Measurements from ENCODE around the gene DCPS.
"Not testable (repeated sequence)": the region's sequence is repeated elsewhere in the genome, so short reads cannot be mapped to it uniquely, and the experiment has no call there.

DCPS gene

DNA sequence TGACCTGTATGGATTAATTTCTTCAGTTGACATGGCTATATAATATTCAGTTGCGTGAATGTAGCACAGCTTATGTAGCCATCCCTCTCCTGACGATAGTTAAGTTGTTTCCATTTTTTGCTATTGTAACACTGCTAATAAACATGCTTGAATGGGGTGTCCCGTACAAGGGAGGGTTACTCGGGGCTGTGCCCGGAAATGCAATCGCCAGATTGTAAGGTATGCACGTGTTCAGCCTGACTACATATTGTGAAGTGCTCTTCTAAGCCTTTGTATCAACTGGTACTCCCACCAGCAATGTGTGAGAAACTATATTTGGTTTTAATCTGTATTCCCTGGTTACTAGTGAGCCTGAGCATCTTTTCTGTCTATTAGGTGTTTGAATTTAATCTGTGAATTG lies 67.7 kb downstream of the DCPS start:
- Histone ChIP-seq H4K5ac (ENCODE audit: low read length) (no peak overlapping the region), H3K4ac (ENCODE audit: low read depth, low read length) (no peak overlapping the region), H3K36me3 (ENCODE audit: control insufficient read depth, insufficient read depth, low read length) (no peaks in the 10 kb centered on the region), H4K8ac (ENCODE audit: low read depth, low read length) (no peak overlapping the region), H3K4me1 (ENCODE audit: control insufficient read depth, low read depth, low read length) (peaks cover 6% of the 10 kb centered on the region), H2BK5ac (ENCODE audit: low read length) (no peak overlapping the region), H3K27ac (ENCODE audit: low read depth, low read length) (no peak overlapping the region), H3K4me3 (ENCODE audit: low read length) (no peak overlapping the region), H2BK15ac (replicated peaks; ENCODE audit: low read depth) (no peak overlapping the region), H3K27me3 (ENCODE audit: insufficient read depth, low read length, poor library complexity) (no peaks in the 10 kb centered on the region), H3K79me2 (ENCODE audit: control insufficient read depth, insufficient read depth, low read length) (no peaks in the 10 kb centered on the region), H2BK120ac (ENCODE audit: low read depth, low read length) (no peak overlapping the region), H3K56ac (ENCODE audit: low read length) (no peak overlapping the region), H3K4me2 (ENCODE audit: low read length) (no peak overlapping the region), H3K9ac (ENCODE audit: low read length) (no peak overlapping the region), H3K79me1 (ENCODE audit: low read length) (peaks cover 5% of the 10 kb centered on the region), H2AK5ac (ENCODE audit: low read length) (no peak overlapping the region), H3K18ac (ENCODE audit: low read length) (no peak overlapping the region), H3K23ac (ENCODE audit: low read length) (no peak overlapping the region)
- no CpG with 5 or more reads among the region's 7 CpGs for WGBS (ENCODE audit: extremely low coverage, insufficient coverage, low lambda C conversion rate)
- no peak for DNase-seq

DNA sequence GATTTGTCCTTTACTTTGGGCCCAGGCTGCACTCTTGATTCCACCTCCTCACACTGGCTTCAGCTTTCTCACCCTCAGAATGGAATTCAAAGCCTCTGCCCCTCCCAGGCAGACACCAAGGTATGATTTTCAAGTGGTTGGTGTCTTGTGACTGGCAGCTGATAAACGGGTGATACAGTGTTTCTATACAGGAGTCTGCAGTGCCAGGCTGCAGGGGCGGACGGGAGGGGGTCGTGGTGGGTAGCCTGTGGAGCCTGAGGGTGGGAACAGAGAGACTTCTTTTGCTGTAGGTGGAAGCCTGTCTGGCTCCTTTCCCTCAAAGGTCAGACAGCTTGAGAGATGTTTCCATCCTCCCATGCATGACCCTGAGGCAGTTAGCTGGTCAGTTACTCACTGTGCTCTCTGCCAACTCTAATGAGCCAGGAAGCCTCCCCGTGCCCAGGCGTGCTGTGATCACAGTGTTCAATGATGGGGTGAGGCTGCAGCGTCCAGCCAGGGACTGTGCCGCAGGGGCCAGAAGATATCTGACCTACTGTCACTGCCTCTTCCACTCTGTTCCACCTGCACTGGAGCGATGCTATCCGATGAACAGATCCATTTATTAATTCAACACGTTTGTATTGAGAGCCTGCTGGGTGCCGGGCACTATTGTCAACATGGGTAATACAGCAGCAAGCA lies 69.7 kb downstream of the DCPS start:
- H3K4me3 ChIP-seq (ENCODE audit: low read length); H3K79me1 ChIP-seq (ENCODE audit: low read length); H2BK120ac ChIP-seq (ENCODE audit: low read depth, low read length); H3K27me3 ChIP-seq (ENCODE audit: insufficient read depth, low read length, poor library complexity); H3K4me2 ChIP-seq (ENCODE audit: low read length); H2BK15ac ChIP-seq (replicated peaks; ENCODE audit: low read depth); H3K56ac ChIP-seq (ENCODE audit: low read length); H2AK5ac ChIP-seq (ENCODE audit: low read length); H3K79me2 ChIP-seq (ENCODE audit: control insufficient read depth, insufficient read depth, low read length); H3K4ac ChIP-seq (ENCODE audit: low read depth, low read length); H4K5ac ChIP-seq (ENCODE audit: low read length); H3K27ac ChIP-seq (ENCODE audit: low read depth, low read length); H2BK5ac ChIP-seq (ENCODE audit: low read length); H3K36me3 ChIP-seq (ENCODE audit: control insufficient read depth, insufficient read depth, low read length); H3K18ac ChIP-seq (ENCODE audit: low read length); H3K4me1 ChIP-seq (ENCODE audit: control insufficient read depth, low read depth, low read length); H4K8ac ChIP-seq (ENCODE audit: low read depth, low read length); H3K23ac ChIP-seq (ENCODE audit: low read length); H3K9ac ChIP-seq (ENCODE audit: low read length): not testable (repeated sequence)
- peak; percentile 39 for DNase-seq
- WGBS (ENCODE audit: extremely low coverage, insufficient coverage, low lambda C conversion rate) = no CpG with 5 or more reads among the region's 12 CpGs

- not testable (repeated sequence) for H3K4me1 ChIP-seq (ENCODE audit: control insufficient read depth, low read depth, low read length); H4K8ac ChIP-seq (ENCODE audit: low read depth, low read length); DNase-seq; H3K18ac ChIP-seq (ENCODE audit: low read length); H3K27ac ChIP-seq (ENCODE audit: low read depth, low read length); H2BK120ac ChIP-seq (ENCODE audit: low read depth, low read length); H2AK5ac ChIP-seq (ENCODE audit: low read length); H3K79me2 ChIP-seq (ENCODE audit: control insufficient read depth, insufficient read depth, low read length); H3K27me3 ChIP-seq (ENCODE audit: insufficient read depth, low read length, poor library complexity); H2BK15ac ChIP-seq (replicated peaks; ENCODE audit: low read depth); H3K4ac ChIP-seq (ENCODE audit: low read depth, low read length); H2BK5ac ChIP-seq (ENCODE audit: low read length); H3K79me1 ChIP-seq (ENCODE audit: low read length); H3K23ac ChIP-seq (ENCODE audit: low read length); H3K4me3 ChIP-seq (ENCODE audit: low read length); H3K4me2 ChIP-seq (ENCODE audit: low read length); H4K5ac ChIP-seq (ENCODE audit: low read length); H3K36me3 ChIP-seq (ENCODE audit: control insufficient read depth, insufficient read depth, low read length); H3K56ac ChIP-seq (ENCODE audit: low read length); H3K9ac ChIP-seq (ENCODE audit: low read length)
- WGBS (ENCODE audit: extremely low coverage, insufficient coverage, low lambda C conversion rate) = no CpG with 5 or more reads among the region's 28 CpGs
Measured at GRCh38 chr11:126374562-126375300, 70.9 kb downstream of the DCPS start.

GRCh38 chr11:126375726-126376125 lies 71.9 kb downstream of the DCPS start:
- DNase-seq = no peak

GRCh38 chr11:126378763-126379162 lies 74.9 kb downstream of the DCPS start:
- no peak overlapping the region for H3K4me3 ChIP-seq (ENCODE audit: low read length)
- no peaks in the 10 kb centered on the region for H3K27me3 ChIP-seq (ENCODE audit: insufficient read depth, low read length, poor library complexity)
- H3K4me2 ChIP-seq (ENCODE audit: low read length) = no peak overlapping the region
- H3K9ac ChIP-seq (ENCODE audit: low read length) = no peak overlapping the region
- no CpG with 5 or more reads among the region's 4 CpGs for WGBS (ENCODE audit: extremely low coverage, insufficient coverage, low lambda C conversion rate)
- H3K4me1 ChIP-seq (ENCODE audit: control insufficient read depth, low read depth, low read length) = no peaks in the 10 kb centered on the region
- no peak overlapping the region for H2AK5ac ChIP-seq (ENCODE audit: low read length)
- H3K79me2 ChIP-seq (ENCODE audit: control insufficient read depth, insufficient read depth, low read length) = no peaks in the 10 kb centered on the region
- no peak overlapping the region for H3K18ac ChIP-seq (ENCODE audit: low read length)
- H3K79me1 ChIP-seq (ENCODE audit: low read length) = peaks cover 4% of the 10 kb centered on the region
- H3K23ac ChIP-seq (ENCODE audit: low read length) = no peak overlapping the region
- H4K8ac ChIP-seq (ENCODE audit: low read depth, low read length) = no peak overlapping the region
- no peak overlapping the region for H3K27ac ChIP-seq (ENCODE audit: low read depth, low read length)
- no peak overlapping the region for H2BK15ac ChIP-seq (replicated peaks; ENCODE audit: low read depth)
- no peak overlapping the region for H2BK5ac ChIP-seq (ENCODE audit: low read length)
- H4K5ac ChIP-seq (ENCODE audit: low read length) = no peak overlapping the region
- no peak for DNase-seq
- H3K56ac ChIP-seq (ENCODE audit: low read length) = no peak overlapping the region
- H3K36me3 ChIP-seq (ENCODE audit: control insufficient read depth, insufficient read depth, low read length) = no peaks in the 10 kb centered on the region
- H3K4ac ChIP-seq (ENCODE audit: low read depth, low read length) = no peak overlapping the region
- no peak overlapping the region for H2BK120ac ChIP-seq (ENCODE audit: low read depth, low read length)

More at GRCh38 chr11:126375726-126376125, 71.9 kb downstream of the DCPS start:
- Histone ChIP-seq H2BK120ac (ENCODE audit: low read depth, low read length) (no peak overlapping the region), H3K4me1 (ENCODE audit: control insufficient read depth, low read depth, low read length) (peaks cover 3% of the 10 kb centered on the region), H3K9ac (ENCODE audit: low read length) (no peak overlapping the region), H3K27me3 (ENCODE audit: insufficient read depth, low read length, poor library complexity) (no peaks in the 10 kb centered on the region), H2BK15ac (replicated peaks; ENCODE audit: low read depth) (no peak overlapping the region), H3K4ac (ENCODE audit: low read depth, low read length) (no peak overlapping the region), H3K27ac (ENCODE audit: low read depth, low read length) (no peak overlapping the region), H2AK5ac (ENCODE audit: low read length) (no peak overlapping the region), H4K5ac (ENCODE audit: low read length) (no peak overlapping the region), H3K18ac (ENCODE audit: low read length) (no peak overlapping the region), H3K79me1 (ENCODE audit: low read length) (peaks cover 5% of the 10 kb centered on the region), H3K56ac (ENCODE audit: low read length) (no peak overlapping the region), H4K8ac (ENCODE audit: low read depth, low read length) (no peak overlapping the region), H3K4me2 (ENCODE audit: low read length) (no peak overlapping the region), H3K36me3 (ENCODE audit: control insufficient read depth, insufficient read depth, low read length) (no peaks in the 10 kb centered on the region), H3K23ac (ENCODE audit: low read length) (no peak overlapping the region), H2BK5ac (ENCODE audit: low read length) (no peak overlapping the region), H3K79me2 (ENCODE audit: control insufficient read depth, insufficient read depth, low read length) (no peaks in the 10 kb centered on the region), H3K4me3 (ENCODE audit: low read length) (no peak overlapping the region)
- no CpG with 5 or more reads among the region's 7 CpGs for WGBS (ENCODE audit: extremely low coverage, insufficient coverage, low lambda C conversion rate)

All from mesendoderm (in vitro differentiated cells).